NCI-H2227 (cell line): Measurements from ENCODE around the gene TNRC6C.
A peak's percentile ranks its signal among the peaks of the same experiment; 100 is the strongest.
"Not testable (repeated sequence)": the region's sequence is repeated elsewhere in the genome, so short reads cannot be mapped to it uniquely, and the experiment has no call there.

Source experiments
- DNase-seq: peaks from one replicate; lab custom pipeline; 2025; ENCODE audit not compliant: unreplicated experiment; lab: John Stamatoyannopoulos, UW

Gene TNRC6C

GRCh38 chr17:78133971-78134898 lies 175.7 kb downstream of the TNRC6C start:
- DNase-seq, result no peak

- no peak for DNase-seq
Observed at GRCh38 chr17:78134899-78135385, 176.4 kb downstream of the TNRC6C start.

- no peak for DNase-seq
Observed at GRCh38 chr17:78135858-78136500, 177.5 kb downstream of the TNRC6C start.

- DNase-seq, result no peak
Observed at GRCh38 chr17:78137392-78138203, 179.1 kb downstream of the TNRC6C start.

GRCh38 chr17:78138204-78139060 lies 179.9 kb downstream of the TNRC6C start:
- no peak for DNase-seq

GRCh38 chr17:78139861-78140168 lies 181.3 kb downstream of the TNRC6C start:
- DNase-seq, result not testable (repeated sequence)

GRCh38 chr17:78140169-78141051 lies 181.9 kb downstream of the TNRC6C start:
- peak; percentile 53 for DNase-seq

GRCh38 chr17:78141437-78142118 lies 183.1 kb downstream of the TNRC6C start:
- DNase-seq, result no peak

- DNase-seq, result no peak
Observed at GRCh38 chr17:78142119-78142861, 183.8 kb downstream of the TNRC6C start.

- DNase-seq, result no peak
Observed at GRCh38 chr17:78143214-78144146, 185.0 kb downstream of the TNRC6C start.

- peak; percentile 64 for DNase-seq
Observed at GRCh38 chr17:78144147-78144719, 185.7 kb downstream of the TNRC6C start.

GRCh38 chr17:78144736-78145641 lies 186.5 kb downstream of the TNRC6C start:
- DNase-seq, result no peak

GRCh38 chr17:78146471-78146869 lies 188.0 kb downstream of the TNRC6C start:
- DNase-seq, result no peak

- no peak for DNase-seq
Observed at GRCh38 chr17:78146881-78147280, 188.4 kb downstream of the TNRC6C start.

GRCh38 chr17:78147315-78147998 lies 189.0 kb downstream of the TNRC6C start:
- DNase-seq, result no peak
